RPMI8226 (cell line): ENCODE measurements around the gene TMIGD3.
A peak's percentile ranks its signal among the peaks of the same experiment; 100 is the strongest.

Experiments
- DNase-seq: peaks from one replicate; pipeline ENCODE4 v3.0.0-alpha.2; 2015

Gene TMIGD3

DNA sequence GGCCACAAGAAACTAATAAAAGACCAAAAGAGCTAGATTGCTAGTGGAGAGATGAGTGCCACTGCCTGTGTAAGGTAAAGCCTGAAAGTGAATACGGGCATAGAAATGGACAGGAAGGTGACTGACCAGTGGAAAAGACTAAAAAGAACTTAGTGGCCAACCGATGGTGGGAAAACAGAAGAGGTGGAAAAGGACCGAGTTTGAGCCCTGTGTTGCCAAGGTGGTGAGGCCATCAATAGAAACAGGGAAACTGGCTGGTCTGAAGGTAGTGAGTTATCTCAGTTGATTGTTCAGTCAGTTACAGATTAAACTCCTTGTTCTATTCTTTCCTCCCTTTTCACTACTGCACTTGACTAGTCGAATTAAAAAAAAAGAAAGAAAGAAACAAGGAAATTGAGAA is 56.9 kb downstream of the TMIGD3 start:
- no peak for DNase-seq

DNA sequence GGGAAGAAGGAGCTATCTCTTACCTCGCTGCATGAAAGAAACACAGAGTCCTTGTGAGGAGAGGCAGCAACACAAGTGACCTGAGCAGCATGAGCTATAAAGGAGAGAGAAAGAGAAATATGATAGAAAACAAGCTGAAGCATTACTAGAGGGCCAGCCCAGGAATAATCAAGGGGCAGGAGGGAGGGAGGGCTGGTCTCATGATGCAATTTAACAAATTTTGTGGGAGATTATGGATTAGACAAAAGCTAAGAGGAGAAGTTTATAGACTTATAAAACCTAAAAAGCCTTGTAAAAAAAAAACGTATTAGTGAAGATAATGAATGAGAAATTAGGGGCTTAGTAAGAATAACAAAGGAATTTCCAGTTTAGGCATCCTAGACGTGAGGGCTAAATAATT is 59.4 kb downstream of the TMIGD3 start:
- no peak for DNase-seq

DNA sequence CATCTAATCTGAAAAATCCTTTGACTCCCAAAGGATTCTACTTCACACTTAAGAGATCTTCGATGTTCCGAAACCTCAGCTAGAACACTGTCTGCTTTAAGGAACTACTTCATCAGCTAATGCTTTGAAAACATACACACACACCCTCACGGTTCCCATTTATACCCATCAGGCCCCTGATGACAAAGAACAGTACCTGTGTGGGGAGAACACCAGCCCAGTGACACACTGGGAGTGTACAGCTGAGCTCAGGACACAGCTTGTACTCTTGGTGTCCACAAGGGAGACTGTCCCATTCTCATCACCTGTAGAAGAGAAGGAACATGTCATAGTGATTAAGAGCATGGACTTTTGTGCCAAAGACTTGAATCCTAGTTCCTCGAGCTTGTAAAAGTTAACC is 61.0 kb downstream of the TMIGD3 start:
- no peak for DNase-seq

GRCh38 chr1:111441573-111442192 is 61.8 kb downstream of the TMIGD3 start:
- DNase-seq: peak; percentile 34

DNA sequence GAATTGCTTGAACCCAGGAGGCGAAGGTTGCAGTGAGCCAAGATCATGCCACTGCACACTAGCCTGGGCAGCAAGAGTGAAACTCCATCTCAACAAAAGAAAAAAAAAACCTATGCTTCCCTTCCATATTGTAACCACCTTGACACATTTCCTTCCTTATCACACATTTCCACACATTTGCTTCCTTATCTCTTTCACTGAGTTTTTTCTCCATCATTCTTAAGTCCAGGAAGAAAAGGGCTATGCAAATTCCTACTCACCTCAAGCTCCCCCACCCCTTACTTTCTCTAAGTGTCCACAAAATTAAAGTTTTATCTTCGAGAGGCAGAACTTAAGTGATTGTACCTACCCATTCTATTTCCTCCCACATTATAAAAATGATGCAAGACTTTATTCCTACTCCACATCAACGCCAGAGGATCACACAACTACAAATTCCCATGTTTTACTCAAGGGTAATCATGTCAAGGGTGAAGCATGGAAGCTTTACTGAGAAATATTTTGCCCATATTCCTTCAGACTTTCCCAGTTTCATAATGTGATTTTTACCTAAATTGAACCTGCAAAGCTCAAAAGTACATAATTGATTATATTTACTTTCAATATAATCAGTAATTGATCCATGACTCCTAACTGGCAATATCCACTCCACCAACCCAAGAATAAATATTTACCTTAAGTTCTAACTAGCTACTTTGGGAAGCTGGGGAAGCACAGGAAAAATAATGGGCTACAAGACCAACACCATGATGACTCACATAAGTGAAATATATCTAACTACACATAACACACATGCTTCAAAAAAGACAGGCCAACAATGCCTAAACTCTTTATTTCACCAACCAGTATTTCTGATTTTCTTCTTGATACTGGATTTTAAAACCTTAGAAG is 63.7 kb downstream of the TMIGD3 start:
- DNase-seq: no peak

GRCh38 chr1:111436726-111437125 is 66.7 kb downstream of the TMIGD3 start:
- no peak for DNase-seq
